Measurements from ENCODE around the gene UNKL. TPM values are rescaled to one million over a fixed set of nuclear protein-coding genes. Genes with fewer than 3 reads are reported as not detected.

Gene UNKL
- total and polyA plus RNA-seq, 2 donors (not counting 1 experiment from before 2014, with no cell fraction given), result 53.9 to 178 TPM

DNA sequence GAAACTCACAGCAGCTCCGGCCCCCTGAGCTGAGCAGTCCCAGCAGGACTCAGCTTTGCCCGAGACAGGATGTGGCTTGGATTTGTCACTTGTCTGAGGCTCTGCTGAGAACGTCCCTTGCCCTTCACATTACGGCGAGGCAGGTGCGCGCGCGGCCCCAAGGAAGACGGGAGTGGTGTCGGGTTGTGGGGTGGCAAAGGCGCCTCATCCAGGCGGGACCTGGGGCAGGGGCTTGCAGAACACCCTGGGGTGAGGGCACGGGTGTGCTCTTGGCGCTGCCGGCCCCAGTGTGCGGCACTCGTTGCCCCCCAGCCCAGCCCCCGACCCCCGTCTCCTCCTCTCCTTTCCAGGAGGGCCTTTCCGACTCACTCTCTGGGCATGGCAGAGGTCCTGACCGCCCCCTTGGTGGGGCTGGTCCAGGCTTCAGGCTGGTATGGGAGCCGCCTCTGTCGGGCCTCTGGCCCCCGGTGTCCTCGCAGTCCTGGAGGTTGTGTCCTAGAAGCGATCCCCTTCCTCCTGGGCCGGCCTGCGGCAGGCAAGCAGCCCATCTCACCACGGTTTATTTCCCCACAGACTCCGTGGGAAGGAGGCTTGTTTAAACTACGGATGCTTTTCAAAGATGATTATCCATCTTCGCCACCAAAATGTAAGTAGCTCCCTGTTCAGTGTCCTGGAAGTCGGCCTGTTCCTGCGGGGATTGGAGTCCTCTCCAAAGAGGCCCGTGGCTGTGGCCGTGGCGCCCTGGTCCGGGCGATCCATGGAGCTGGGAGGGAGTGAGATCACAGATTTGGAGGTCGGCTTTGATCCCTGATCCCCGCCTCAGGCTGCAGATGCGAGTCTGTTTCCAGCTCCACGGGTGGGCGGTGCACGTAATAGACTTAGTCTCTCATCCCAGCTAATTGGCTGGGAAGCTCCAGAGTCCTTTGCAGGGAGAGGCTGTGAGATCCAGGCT is 99.1 kb downstream of the UNKL start:
- H3K4me3 Mint-ChIP-seq, result no peak overlapping the region
- POLR2A ChIA-PET, result interaction anchor here (0.8 kb wide), 1 partner anchor 17 kb away, joined by 3 read pairs; no protein-coding TSS in a partner anchor
- peaks cover 0 to 85% of the 10 kb centered on the region in 2 experiments for H3K36me3 ChIP-seq (replicated peaks in 1 of 2; ENCODE audit: control extremely low read depth in 1 of 2, control insufficient read depth in 1 of 2, extremely low read depth in 1 of 2, insufficient read depth in 2 of 2, low read length in 1 of 2)
- 94% methylated on average over 43 of the region's 46 CpGs for WGBS (ENCODE audit: insufficient coverage)
- H3K79me2 ChIP-seq (ENCODE audit: control insufficient read depth, insufficient read depth, low read length), result peaks cover 96% of the 10 kb centered on the region
- H3K9me3 ChIP-seq (ENCODE audit: control extremely low read depth in 1 of 3, control insufficient read depth in 2 of 3, insufficient read depth in 1 of 3, low read length in 2 of 3), result no peaks in the 10 kb centered on the region
- no peak overlapping the region for H3K4me2 ChIP-seq (replicated peaks; ENCODE audit: low read depth, low read length, poor library complexity, severe bottlenecking)
- ATAC-seq (ENCODE audit: low read depth), result no peak
- peaks cover 21 to 32% of the 10 kb centered on the region in 2 donors for H3K4me1 ChIP-seq (ENCODE audit: control insufficient read depth in 2 of 2, insufficient read depth in 2 of 2, low read length in 2 of 2)
- no peak for DNase-seq
- CTCF ChIA-PET, result interaction anchor here (1.7 kb wide), 1 partner anchor 15 kb away, joined by 8 read pairs; no protein-coding TSS in a partner anchor
- H2AFZ ChIP-seq (ENCODE audit: insufficient read depth, low read depth, low read length, poor library complexity, severe bottlenecking), result no peak overlapping the region
- H4K20me1 ChIP-seq (ENCODE audit: control insufficient read depth, insufficient read depth, low read length, poor library complexity, severe bottlenecking), result peaks cover 97% of the 10 kb centered on the region
- no peaks in the 10 kb centered on the region for H3K9me3 Mint-ChIP-seq (ENCODE audit: insufficient read depth)
- no peaks in the 10 kb centered on the region for H3K27me3 Mint-ChIP-seq
- H3K27ac ChIP-seq (ENCODE audit: low read length in 2 of 2), result no peak overlapping the region
- H3K9ac ChIP-seq (ENCODE audit: low read length), result no peak overlapping the region
- H3K27me3 ChIP-seq (replicated peaks in 1 of 4; ENCODE audit: control extremely low read depth in 1 of 4, control insufficient read depth in 3 of 4, insufficient read depth in 4 of 4, low read length in 3 of 4), result no peaks in the 10 kb centered on the region
- H3K4me1 Mint-ChIP-seq, result peaks cover 35% of the 10 kb centered on the region
- no peak overlapping the region for H3K27ac Mint-ChIP-seq
- H3K4me3 ChIP-seq (ENCODE audit: control extremely low read depth in 1 of 5, extremely low read depth in 1 of 5, insufficient read depth in 1 of 5, low read depth in 2 of 5, low read length in 4 of 5), result no peak overlapping the region
- intact Hi-C loops (cut with micrococcal nuclease), result no loop called here
- TF ChIP-seq, protein P1, sequence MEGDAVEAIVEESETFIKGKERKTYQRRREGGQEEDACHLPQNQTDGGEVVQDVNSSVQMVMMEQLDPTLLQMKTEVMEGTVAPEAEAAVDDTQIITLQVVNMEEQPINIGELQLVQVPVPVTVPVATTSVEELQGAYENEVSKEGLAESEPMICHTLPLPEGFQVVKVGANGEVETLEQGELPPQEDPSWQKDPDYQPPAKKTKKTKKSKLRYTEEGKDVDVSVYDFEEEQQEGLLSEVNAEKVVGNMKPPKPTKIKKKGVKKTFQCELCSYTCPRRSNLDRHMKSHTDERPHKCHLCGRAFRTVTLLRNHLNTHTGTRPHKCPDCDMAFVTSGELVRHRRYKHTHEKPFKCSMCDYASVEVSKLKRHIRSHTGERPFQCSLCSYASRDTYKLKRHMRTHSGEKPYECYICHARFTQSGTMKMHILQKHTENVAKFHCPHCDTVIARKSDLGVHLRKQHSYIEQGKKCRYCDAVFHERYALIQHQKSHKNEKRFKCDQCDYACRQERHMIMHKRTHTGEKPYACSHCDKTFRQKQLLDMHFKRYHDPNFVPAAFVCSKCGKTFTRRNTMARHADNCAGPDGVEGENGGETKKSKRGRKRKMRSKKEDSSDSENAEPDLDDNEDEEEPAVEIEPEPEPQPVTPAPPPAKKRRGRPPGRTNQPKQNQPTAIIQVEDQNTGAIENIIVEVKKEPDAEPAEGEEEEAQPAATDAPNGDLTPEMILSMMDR (IDR thresholded peaks at IDR 0.05), result no peak
- no peak for TF ChIP-seq EZH2 (IDR thresholded peaks at IDR 0.05; ENCODE audit: borderline replicate concordance, insufficient read depth, low read depth, low read length, poor library complexity, severe bottlenecking)

Measured in B cell (primary cell).